Measurements from ENCODE around the gene UTS2R. TPM values are rescaled to one million over a fixed set of nuclear protein-coding genes. Genes with fewer than 3 reads are reported as not detected.
"Not testable (repeated sequence)": the region's sequence is repeated elsewhere in the genome, so short reads cannot be mapped to it uniquely, and the experiment has no call there.

UTS2R gene
- total RNA-seq, 1 donor from 2014 or later = not detected

GRCh38 chr17:82375359-82376041 lies 3.9 kb downstream of the UTS2R start:
- no peaks in the 10 kb centered on the region for H3K36me3 Mint-ChIP-seq (ENCODE audit: low read depth, unreplicated experiment)
- H3K4me3 Mint-ChIP-seq (ENCODE audit: unreplicated experiment) = no peak overlapping the region
- no peak for DNase-seq (ENCODE audit: low spot score)
- peaks cover 4% of the 10 kb centered on the region for H3K4me1 Mint-ChIP-seq (ENCODE audit: unreplicated experiment)
- no peak overlapping the region for H3K27ac Mint-ChIP-seq (ENCODE audit: unreplicated experiment)
- H3K9me3 Mint-ChIP-seq (ENCODE audit: unreplicated experiment) = no peaks in the 10 kb centered on the region
- peaks cover 7% of the 10 kb centered on the region for H3K27me3 Mint-ChIP-seq (ENCODE audit: unreplicated experiment)
- TF ChIP-seq CTCF (IDR thresholded peaks at IDR 0.05; ENCODE audit: unreplicated experiment) = no peak

- H3K4me1 Mint-ChIP-seq (ENCODE audit: unreplicated experiment) = peaks cover 4% of the 10 kb centered on the region
Observed at GRCh38 chr17:82376042-82376730, 4.6 kb downstream of the UTS2R start.

GRCh38 chr17:82377294-82377693 lies 5.7 kb downstream of the UTS2R start:
- not testable (repeated sequence) for H3K4me1 Mint-ChIP-seq (ENCODE audit: unreplicated experiment); H3K27ac Mint-ChIP-seq (ENCODE audit: unreplicated experiment); H3K4me3 Mint-ChIP-seq (ENCODE audit: unreplicated experiment); DNase-seq (ENCODE audit: low spot score); H3K27me3 Mint-ChIP-seq (ENCODE audit: unreplicated experiment); H3K36me3 Mint-ChIP-seq (ENCODE audit: low read depth, unreplicated experiment); H3K9me3 Mint-ChIP-seq (ENCODE audit: unreplicated experiment)

More at GRCh38 chr17:82376042-82376730, 4.6 kb downstream of the UTS2R start:
- no peaks in the 10 kb centered on the region for H3K36me3 Mint-ChIP-seq (ENCODE audit: low read depth, unreplicated experiment)
- H3K27me3 Mint-ChIP-seq (ENCODE audit: unreplicated experiment) = peaks cover 5% of the 10 kb centered on the region
- no peak for DNase-seq (ENCODE audit: low spot score)
- no peak overlapping the region for H3K27ac Mint-ChIP-seq (ENCODE audit: unreplicated experiment)
- H3K4me3 Mint-ChIP-seq (ENCODE audit: unreplicated experiment) = no peak overlapping the region
- no peak for TF ChIP-seq CTCF (IDR thresholded peaks at IDR 0.05; ENCODE audit: unreplicated experiment)
- no peaks in the 10 kb centered on the region for H3K9me3 Mint-ChIP-seq (ENCODE audit: unreplicated experiment)

GRCh38 chr17:82377924-82378740 lies 6.6 kb downstream of the UTS2R start:
- TF ChIP-seq CTCF (IDR thresholded peaks at IDR 0.05; ENCODE audit: unreplicated experiment) = no peak
- Mint-ChIP-seq H3K27ac (ENCODE audit: unreplicated experiment) (no peak overlapping the region), H3K4me1 (ENCODE audit: unreplicated experiment) (no peaks in the 10 kb centered on the region), H3K9me3 (ENCODE audit: unreplicated experiment) (no peaks in the 10 kb centered on the region), H3K36me3 (ENCODE audit: low read depth, unreplicated experiment) (no peaks in the 10 kb centered on the region), H3K4me3 (ENCODE audit: unreplicated experiment) (no peak overlapping the region), H3K27me3 (ENCODE audit: unreplicated experiment) (peaks cover 3% of the 10 kb centered on the region)
- DNase-seq (ENCODE audit: low spot score) = no peak

- no peak overlapping the region for H3K27ac Mint-ChIP-seq (ENCODE audit: unreplicated experiment)
- TF ChIP-seq CTCF (IDR thresholded peaks at IDR 0.05; ENCODE audit: unreplicated experiment) = no peak
- peaks cover 4% of the 10 kb centered on the region for H3K27me3 Mint-ChIP-seq (ENCODE audit: unreplicated experiment)
- H3K9me3 Mint-ChIP-seq (ENCODE audit: unreplicated experiment) = no peaks in the 10 kb centered on the region
- no peaks in the 10 kb centered on the region for H3K36me3 Mint-ChIP-seq (ENCODE audit: low read depth, unreplicated experiment)
- H3K4me3 Mint-ChIP-seq (ENCODE audit: unreplicated experiment) = no peak overlapping the region
- no peak for DNase-seq (ENCODE audit: low spot score)
- no peaks in the 10 kb centered on the region for H3K4me1 Mint-ChIP-seq (ENCODE audit: unreplicated experiment)
Observed at GRCh38 chr17:82378741-82379021, 7.1 kb downstream of the UTS2R start.

Measured in endothelial cell (in vitro differentiated cells).